ENCODE measurements around the gene PCNX4. TPM values are rescaled to one million over a fixed set of nuclear protein-coding genes. Genes with fewer than 3 reads are reported as not detected.
A peak's percentile ranks its signal among the peaks of the same experiment; 100 is the strongest.

The PCNX4 gene
- polyA plus RNA-seq, 2 donors: 7.1 to 10.5 TPM

DNA sequence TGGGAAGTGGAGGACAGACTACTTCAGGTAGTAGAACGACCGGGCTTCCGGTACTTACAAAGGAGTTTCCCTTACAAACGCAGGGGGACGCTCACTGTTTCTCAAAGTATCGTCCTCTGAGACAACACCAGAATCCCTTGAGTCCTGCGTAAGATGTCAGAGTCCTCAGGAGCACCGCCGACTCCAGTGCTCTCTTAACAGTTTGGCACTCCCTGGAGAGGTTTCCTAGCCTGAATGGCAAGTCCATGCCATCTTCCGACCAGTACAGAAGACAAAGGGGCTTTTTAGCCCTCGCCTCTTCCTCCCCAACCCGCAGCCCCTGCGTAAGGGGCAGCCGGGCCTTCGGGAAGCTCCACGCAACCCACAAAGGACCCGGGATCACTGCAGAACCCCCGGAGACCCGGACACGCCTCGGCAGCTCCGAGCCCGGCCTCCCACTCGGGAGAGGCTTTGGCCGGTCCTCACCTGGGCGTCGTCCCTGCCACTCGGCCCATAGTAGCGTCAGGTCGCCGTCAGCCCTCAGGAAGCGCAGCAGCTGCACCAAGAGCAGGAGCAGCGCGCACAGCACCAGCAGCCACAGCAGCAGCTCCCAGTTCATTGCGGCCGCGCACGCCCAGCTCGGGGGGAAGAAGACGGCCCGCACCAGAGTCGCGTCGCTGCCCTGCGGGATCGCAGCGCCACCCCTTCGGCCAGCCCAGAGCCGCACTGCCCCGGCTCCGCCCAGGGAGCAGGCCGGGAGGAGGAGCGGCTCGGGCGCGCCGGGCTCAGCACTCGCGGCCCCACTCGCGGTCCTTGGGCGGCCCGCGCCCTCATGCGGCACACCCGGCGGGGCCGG lies 73.2 kb downstream of the PCNX4 start, which contains the start of gene DHRS7:
Gene DHRS7 (minus strand): TSS at position 687 of the 835 bp plus-strand sequence. CDS start 89 bp downstream, at position 598.
- Histone ChIP-seq H3K9me3 (ENCODE audit: control insufficient read depth in 2 of 2, insufficient read depth in 1 of 2, low read depth in 1 of 2, low read length in 1 of 2) (no peaks in the 10 kb centered on the region), H3K36me3 (ENCODE audit: control insufficient read depth in 2 of 2, insufficient read depth in 2 of 2, low read length in 1 of 2) (no peaks in the 10 kb centered on the region), H3K4me1 (ENCODE audit: control insufficient read depth in 2 of 2, insufficient read depth in 2 of 2, low read length in 1 of 2) (peaks cover 0 to 4% of the 10 kb centered on the region in 2 donors), H3K27ac (ENCODE audit: low read depth in 2 of 2, low read length in 1 of 2) (peak within 1 kb of the TSS; percentile 96), H3K27me3 (ENCODE audit: control insufficient read depth in 1 of 2, insufficient read depth in 2 of 2, low read length in 2 of 2) (no peaks in the 10 kb centered on the region), H3K4me3 (ENCODE audit: low read depth in 1 of 2, low read length in 2 of 2) (peak within 1 kb of the TSS; percentile 77 to 99)
- WGBS, 2 donors: 0% methylated on average over 46 to 68 of the region's 68 CpGs

DNA sequence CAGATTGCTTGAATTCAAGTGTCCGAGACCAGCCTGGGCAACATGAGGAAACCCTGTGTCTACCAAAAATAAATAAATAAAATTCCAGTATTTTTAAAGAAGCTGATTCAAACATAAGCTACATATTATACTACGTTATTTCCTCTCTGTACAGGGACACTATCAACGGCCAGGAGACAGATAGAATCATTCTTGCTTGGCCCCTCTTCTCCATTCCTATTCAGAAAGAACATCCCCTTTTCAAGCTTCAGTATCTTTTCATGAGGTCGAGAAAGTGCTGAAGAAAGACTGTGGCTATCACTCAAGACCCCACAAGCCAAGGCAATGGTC lies 73.8 kb downstream of the PCNX4 start:
- Histone ChIP-seq H3K9me3 (ENCODE audit: control insufficient read depth in 2 of 2, insufficient read depth in 1 of 2, low read depth in 1 of 2, low read length in 1 of 2) (no peaks in the 10 kb centered on the region), H3K4me3 (ENCODE audit: low read depth in 1 of 2, low read length in 2 of 2) (peak overlapping the region in 1 of 2 donors; percentile 77), H3K4me1 (ENCODE audit: control insufficient read depth in 2 of 2, insufficient read depth in 2 of 2, low read length in 1 of 2) (peaks cover 0 to 4% of the 10 kb centered on the region in 2 donors), H3K27ac (ENCODE audit: low read depth in 2 of 2, low read length in 1 of 2) (peak overlapping the region; percentile 96), H3K27me3 (ENCODE audit: control insufficient read depth in 1 of 2, insufficient read depth in 2 of 2, low read length in 2 of 2) (no peaks in the 10 kb centered on the region), H3K36me3 (ENCODE audit: control insufficient read depth in 2 of 2, insufficient read depth in 2 of 2, low read length in 1 of 2) (no peaks in the 10 kb centered on the region)
- 3% methylated on average over 4 of the region's 4 CpGs for WGBS, 2 donors

DNA sequence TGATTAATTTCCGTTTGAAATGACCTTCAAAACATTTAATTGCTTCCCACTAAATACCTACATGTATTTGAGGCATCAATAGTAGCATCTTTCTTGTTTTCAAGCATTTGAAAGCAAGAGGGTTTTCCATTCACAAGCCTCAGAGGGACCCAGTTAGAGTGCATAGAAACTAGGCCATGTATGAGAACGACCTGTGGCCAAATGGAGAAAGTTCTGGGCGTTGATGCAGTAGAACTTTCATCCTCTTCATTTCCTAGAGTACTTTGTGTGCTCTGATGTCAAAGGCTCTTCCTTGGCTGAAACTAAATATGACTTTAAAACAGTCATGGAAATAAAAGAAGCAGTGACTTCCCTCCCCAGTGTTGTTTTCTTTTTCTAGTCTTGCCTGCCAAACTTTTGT lies 74.4 kb downstream of the PCNX4 start:
- no peaks in the 10 kb centered on the region for H3K27me3 ChIP-seq (ENCODE audit: control insufficient read depth in 1 of 2, insufficient read depth in 2 of 2, low read length in 2 of 2)
- H3K4me1 ChIP-seq (ENCODE audit: control insufficient read depth in 2 of 2, insufficient read depth in 2 of 2, low read length in 1 of 2): peaks cover 0 to 4% of the 10 kb centered on the region in 2 donors
- no peaks in the 10 kb centered on the region for H3K36me3 ChIP-seq (ENCODE audit: control insufficient read depth in 2 of 2, insufficient read depth in 2 of 2, low read length in 1 of 2)
- 60 to 68% methylated on average over 3 of the region's 3 CpGs for WGBS, 2 donors
- no peaks in the 10 kb centered on the region for H3K9me3 ChIP-seq (ENCODE audit: control insufficient read depth in 2 of 2, insufficient read depth in 1 of 2, low read depth in 1 of 2, low read length in 1 of 2)
- no peak overlapping the region for H3K27ac ChIP-seq (ENCODE audit: low read depth in 2 of 2, low read length in 1 of 2)
- H3K4me3 ChIP-seq (ENCODE audit: low read depth in 1 of 2, low read length in 2 of 2): no peak overlapping the region

DNA sequence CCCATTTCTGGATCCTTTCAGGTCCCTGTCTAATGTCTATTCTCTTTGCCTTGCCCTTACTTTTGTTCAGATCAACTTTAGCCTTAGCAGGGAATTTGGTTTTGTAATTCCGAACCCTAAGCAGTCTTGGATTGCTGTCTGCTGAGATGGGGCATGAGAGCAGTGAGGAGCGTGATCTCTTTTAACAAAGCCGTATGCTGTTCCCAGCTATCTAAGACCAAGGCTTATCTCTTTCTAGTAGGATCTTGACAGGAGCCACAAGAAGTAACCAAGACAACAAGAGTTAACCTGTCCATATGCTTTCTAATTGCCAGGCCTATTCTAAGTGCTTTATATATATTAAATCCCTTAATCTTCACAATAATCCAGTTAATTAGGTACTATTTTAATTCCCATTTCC lies 78.0 kb downstream of the PCNX4 start:
- WGBS, 2 donors: 90 to 93% methylated on average over 3 of the region's 3 CpGs
- H3K36me3 ChIP-seq (ENCODE audit: control insufficient read depth in 2 of 2, insufficient read depth in 2 of 2, low read length in 1 of 2): no peaks in the 10 kb centered on the region
- no peak overlapping the region for H3K4me3 ChIP-seq (ENCODE audit: low read depth in 1 of 2, low read length in 2 of 2)
- H3K27ac ChIP-seq (ENCODE audit: low read depth in 2 of 2, low read length in 1 of 2): no peak overlapping the region
- no peaks in the 10 kb centered on the region for H3K9me3 ChIP-seq (ENCODE audit: control insufficient read depth in 2 of 2, insufficient read depth in 1 of 2, low read depth in 1 of 2, low read length in 1 of 2)
- no peaks in the 10 kb centered on the region for H3K4me1 ChIP-seq (ENCODE audit: control insufficient read depth in 2 of 2, insufficient read depth in 2 of 2, low read length in 1 of 2)
- no peaks in the 10 kb centered on the region for H3K27me3 ChIP-seq (ENCODE audit: control insufficient read depth in 1 of 2, insufficient read depth in 2 of 2, low read length in 2 of 2)

DNA sequence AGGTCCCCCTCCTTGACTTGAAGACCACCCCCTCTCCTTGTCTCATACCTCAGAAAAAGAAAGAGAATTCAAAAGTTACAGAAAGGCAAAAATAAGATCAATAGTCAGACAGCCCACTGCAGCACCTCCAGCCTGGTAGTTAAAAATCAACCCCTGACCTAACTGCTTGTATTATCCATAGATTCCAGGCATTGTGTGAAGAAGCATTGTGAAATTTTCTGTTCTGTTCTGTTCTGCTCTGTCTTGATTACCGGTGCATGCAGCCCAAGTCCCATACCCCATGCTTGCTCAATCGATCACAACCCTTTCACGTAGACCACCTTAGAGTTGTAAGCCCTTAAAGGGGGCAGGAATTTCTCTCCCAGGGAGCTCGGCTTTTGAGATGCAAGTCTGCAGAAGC lies 79.2 kb downstream of the PCNX4 start:
- no peaks in the 10 kb centered on the region for H3K36me3 ChIP-seq (ENCODE audit: control insufficient read depth in 2 of 2, insufficient read depth in 2 of 2, low read length in 1 of 2)
- H3K27me3 ChIP-seq (ENCODE audit: control insufficient read depth in 1 of 2, insufficient read depth in 2 of 2, low read length in 2 of 2): no peaks in the 10 kb centered on the region
- 86 to 93% methylated on average over 4 of the region's 4 CpGs for WGBS, 2 donors
- H3K4me3 ChIP-seq (ENCODE audit: low read depth in 1 of 2, low read length in 2 of 2): no peak overlapping the region
- no peaks in the 10 kb centered on the region for H3K9me3 ChIP-seq (ENCODE audit: control insufficient read depth in 2 of 2, insufficient read depth in 1 of 2, low read depth in 1 of 2, low read length in 1 of 2)
- H3K27ac ChIP-seq (ENCODE audit: low read depth in 2 of 2, low read length in 1 of 2): no peak overlapping the region
- H3K4me1 ChIP-seq (ENCODE audit: control insufficient read depth in 2 of 2, insufficient read depth in 2 of 2, low read length in 1 of 2): peaks cover 0 to 2% of the 10 kb centered on the region in 2 donors

DNA sequence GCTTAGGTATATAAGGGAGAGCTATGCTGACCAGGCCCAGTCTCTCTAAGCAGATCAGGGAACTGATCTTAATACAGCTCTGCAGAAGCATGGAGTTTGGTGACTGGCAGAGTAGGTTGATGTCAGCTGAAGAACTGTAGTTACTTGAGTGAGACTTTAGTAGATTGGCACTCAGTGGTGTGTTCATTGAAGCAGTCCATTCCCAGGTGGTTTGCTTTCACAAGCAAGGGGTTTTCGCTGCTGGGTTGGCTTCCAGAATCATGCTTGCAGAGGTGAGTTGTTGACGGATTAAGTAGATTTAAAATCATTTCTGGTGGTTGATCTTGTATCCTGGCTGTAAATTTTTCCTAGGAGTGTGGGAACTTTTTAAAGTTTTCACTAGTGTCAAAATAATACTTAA lies 80.0 kb downstream of the PCNX4 start:
- no peaks in the 10 kb centered on the region for H3K36me3 ChIP-seq (ENCODE audit: control insufficient read depth in 2 of 2, insufficient read depth in 2 of 2, low read length in 1 of 2)
- no peak overlapping the region for H3K27ac ChIP-seq (ENCODE audit: low read depth in 2 of 2, low read length in 1 of 2)
- H3K27me3 ChIP-seq (ENCODE audit: control insufficient read depth in 1 of 2, insufficient read depth in 2 of 2, low read length in 2 of 2): no peaks in the 10 kb centered on the region
- H3K9me3 ChIP-seq (ENCODE audit: control insufficient read depth in 2 of 2, insufficient read depth in 1 of 2, low read depth in 1 of 2, low read length in 1 of 2): no peaks in the 10 kb centered on the region
- WGBS, 2 donors: 91 to 97% methylated on average over 2 of the region's 2 CpGs
- no peak overlapping the region for H3K4me3 ChIP-seq (ENCODE audit: low read depth in 1 of 2, low read length in 2 of 2)
- H3K4me1 ChIP-seq (ENCODE audit: control insufficient read depth in 2 of 2, insufficient read depth in 2 of 2, low read length in 1 of 2): peaks cover 0 to 2% of the 10 kb centered on the region in 2 donors

DNA sequence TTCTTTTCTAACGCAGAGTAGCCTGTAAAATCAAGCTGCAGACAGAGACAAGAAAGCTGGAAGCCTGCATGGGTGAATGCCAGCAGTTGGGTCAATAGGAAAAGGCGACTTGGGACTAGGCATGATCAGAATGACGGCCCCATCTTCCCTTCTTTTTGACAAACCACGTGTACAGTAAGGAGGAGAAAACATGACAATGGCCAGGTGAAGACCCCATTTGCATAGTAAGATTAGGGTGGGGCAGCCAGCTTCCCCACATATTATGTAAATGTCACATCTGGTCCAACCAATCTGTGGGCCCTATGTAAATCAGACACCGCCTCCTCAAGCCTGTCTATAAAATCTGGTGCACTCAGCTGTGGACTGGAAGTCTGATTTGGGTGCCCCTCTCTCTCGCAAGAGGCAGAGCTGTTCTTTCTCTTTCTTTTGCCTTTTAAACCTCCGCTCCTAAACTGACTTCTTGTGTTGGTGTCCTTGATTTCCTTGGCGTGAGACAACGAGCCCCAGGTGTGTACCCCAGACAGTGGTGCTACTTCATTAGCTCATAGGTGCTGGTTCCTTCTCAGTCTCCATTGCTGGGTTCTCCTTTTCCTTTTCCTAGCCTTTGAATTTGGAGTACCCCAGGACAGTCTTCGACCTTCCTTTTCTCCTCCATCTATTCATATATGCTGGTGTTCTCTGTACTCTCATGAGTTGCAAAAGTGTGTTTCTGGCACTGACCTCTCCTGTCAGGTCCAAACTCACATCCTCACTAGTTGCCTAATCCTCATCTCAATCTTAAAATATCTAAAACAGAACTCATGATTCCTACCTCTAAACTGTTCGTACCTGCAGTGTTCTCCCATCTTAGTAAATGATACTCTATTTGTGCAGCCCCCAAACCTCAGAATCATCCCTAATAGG lies 82.9 kb downstream of the PCNX4 start:
- Histone ChIP-seq H3K4me1 (ENCODE audit: control insufficient read depth in 2 of 2, insufficient read depth in 2 of 2, low read length in 1 of 2) (peaks cover 0 to 2% of the 10 kb centered on the region in 2 donors), H3K27me3 (ENCODE audit: control insufficient read depth in 1 of 2, insufficient read depth in 2 of 2, low read length in 2 of 2) (no peaks in the 10 kb centered on the region), H3K9me3 (ENCODE audit: control insufficient read depth in 2 of 2, insufficient read depth in 1 of 2, low read depth in 1 of 2, low read length in 1 of 2) (no peaks in the 10 kb centered on the region), H3K36me3 (ENCODE audit: control insufficient read depth in 2 of 2, insufficient read depth in 2 of 2, low read length in 1 of 2) (no peaks in the 10 kb centered on the region), H3K27ac (ENCODE audit: low read depth in 2 of 2, low read length in 1 of 2) (no peak overlapping the region), H3K4me3 (ENCODE audit: low read depth in 1 of 2, low read length in 2 of 2) (no peak overlapping the region)
- 83 to 88% methylated on average over 11 of the region's 11 CpGs for WGBS, 2 donors

DNA sequence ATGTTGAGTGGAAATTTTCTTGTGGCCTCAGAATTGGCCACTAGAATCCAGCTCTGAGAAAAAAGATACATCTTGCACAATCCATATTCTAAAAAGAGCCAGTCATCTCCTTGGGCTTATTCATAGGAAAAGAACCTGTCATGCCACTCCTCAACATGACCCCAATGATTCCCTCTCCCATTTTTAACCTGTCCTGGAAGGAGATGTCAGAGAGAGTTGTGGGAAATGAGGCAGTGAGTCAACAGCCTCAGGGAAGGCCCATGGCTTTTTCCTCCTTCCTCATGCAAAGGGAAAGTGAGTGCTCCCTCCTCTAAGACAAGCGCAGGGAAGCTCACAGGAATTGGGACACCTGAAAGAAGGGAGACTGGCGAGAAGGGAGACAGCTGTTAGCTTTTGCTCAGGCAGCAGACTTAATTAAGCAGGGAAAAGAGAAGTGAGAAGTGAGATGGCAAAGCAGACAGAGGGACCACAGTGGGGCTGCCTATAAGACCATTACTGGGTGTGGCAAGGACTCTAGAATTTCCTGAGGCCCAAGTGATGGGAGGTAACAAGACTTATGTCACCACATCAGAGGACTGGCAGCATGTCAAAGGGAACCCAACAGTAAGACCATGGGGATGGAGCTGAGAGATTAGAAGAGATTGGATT lies 83.7 kb downstream of the PCNX4 start:
- H3K27me3 ChIP-seq (ENCODE audit: control insufficient read depth in 1 of 2, insufficient read depth in 2 of 2, low read length in 2 of 2): no peaks in the 10 kb centered on the region
- H3K4me1 ChIP-seq (ENCODE audit: control insufficient read depth in 2 of 2, insufficient read depth in 2 of 2, low read length in 1 of 2): peaks cover 0 to 2% of the 10 kb centered on the region in 2 donors
- H3K36me3 ChIP-seq (ENCODE audit: control insufficient read depth in 2 of 2, insufficient read depth in 2 of 2, low read length in 1 of 2): no peaks in the 10 kb centered on the region
- no peaks in the 10 kb centered on the region for H3K9me3 ChIP-seq (ENCODE audit: control insufficient read depth in 2 of 2, insufficient read depth in 1 of 2, low read depth in 1 of 2, low read length in 1 of 2)
- no peak overlapping the region for H3K4me3 ChIP-seq (ENCODE audit: low read depth in 1 of 2, low read length in 2 of 2)
- no peak overlapping the region for H3K27ac ChIP-seq (ENCODE audit: low read depth in 2 of 2, low read length in 1 of 2)
- 80 to 85% methylated on average over 2 of the region's 2 CpGs for WGBS, 2 donors

DNA sequence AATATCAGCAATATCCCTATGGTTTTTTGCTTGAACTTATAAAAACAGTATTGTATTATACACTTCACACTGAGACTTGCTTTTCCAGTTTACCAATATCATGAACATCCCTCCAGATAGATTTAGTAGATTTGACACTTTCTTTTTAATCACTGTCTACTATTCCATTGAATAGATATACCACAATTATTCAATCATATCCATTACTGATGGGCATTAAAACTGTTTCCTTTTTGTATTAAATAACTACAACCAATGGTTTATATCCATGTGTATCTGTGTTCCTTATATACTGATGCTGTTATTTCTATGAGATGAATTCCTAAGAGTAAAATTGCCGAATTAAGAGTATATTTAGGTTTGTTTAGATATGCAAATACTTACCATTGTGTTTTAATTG lies 86.4 kb downstream of the PCNX4 start:
- no peak overlapping the region for H3K27ac ChIP-seq (ENCODE audit: low read depth in 2 of 2, low read length in 1 of 2)
- no peaks in the 10 kb centered on the region for H3K9me3 ChIP-seq (ENCODE audit: control insufficient read depth in 2 of 2, insufficient read depth in 1 of 2, low read depth in 1 of 2, low read length in 1 of 2)
- no peaks in the 10 kb centered on the region for H3K36me3 ChIP-seq (ENCODE audit: control insufficient read depth in 2 of 2, insufficient read depth in 2 of 2, low read length in 1 of 2)
- no peaks in the 10 kb centered on the region for H3K27me3 ChIP-seq (ENCODE audit: control insufficient read depth in 1 of 2, insufficient read depth in 2 of 2, low read length in 2 of 2)
- peaks cover 0 to 2% of the 10 kb centered on the region in 2 donors for H3K4me1 ChIP-seq (ENCODE audit: control insufficient read depth in 2 of 2, insufficient read depth in 2 of 2, low read length in 1 of 2)
- no peak overlapping the region for H3K4me3 ChIP-seq (ENCODE audit: low read depth in 1 of 2, low read length in 2 of 2)
- WGBS, 2 donors: 90 to 96% methylated on average over 1 of the region's 1 CpG

All from esophagus (tissue), 2 donors.